ENCODE measurements around the gene PLA2G4B.

GRCh38 chr15:41883484-41883825, 44.8 kb downstream of the PLA2G4B start:
- TF ChIP-seq CTCF (IDR thresholded peaks at IDR 0.05) (no peak), ZFX (IDR thresholded peaks at IDR 0.05; ENCODE audit: borderline replicate concordance) (no peak)

Data from 22Rv1 (cell line).